Stimulated activated CD4-positive, alpha-beta T cell treated with anti-CD3 and anti-CD28 coated beads, Interleukin-15, amount 100 ng/mL, for 1 hour (primary cell): Measurements from ENCODE around the gene TTC39C.
"Not testable (repeated sequence)": the region's sequence is repeated elsewhere in the genome, so short reads cannot be mapped to it uniquely, and the experiment has no call there.

Experiments used
- DNase-seq, 2 donors: peaks; one replicate each; pipeline ENCODE4 v3.0.0-alpha.2; 2020; ENCODE audit warnings: low read depth in 1 of 2, low spot score in 1 of 2

Gene TTC39C

DNA sequence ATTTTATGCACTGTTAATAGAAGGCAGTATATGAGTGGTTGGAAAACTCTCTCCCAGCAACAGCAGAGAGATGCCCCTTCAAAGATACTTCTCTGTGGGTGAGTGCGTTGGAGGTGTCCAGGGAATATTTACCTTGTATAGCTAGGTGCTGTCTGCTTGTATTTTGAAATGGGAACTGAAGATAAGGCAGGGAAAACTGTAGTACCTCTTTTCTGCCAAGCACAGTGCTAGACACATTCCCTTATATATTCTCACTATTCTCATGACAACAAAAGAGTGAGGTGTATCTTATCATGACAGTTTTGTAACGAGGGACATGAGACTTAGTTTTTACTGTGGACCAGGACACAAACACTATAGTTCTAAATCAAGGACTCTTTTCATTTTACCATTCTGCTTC, 2.1 kb downstream of the TTC39C start:
- DNase-seq, result no peak

- DNase-seq, result no peak
Observed at GRCh38 chr18:24018299-24018886, 3.8 kb downstream of the TTC39C start.

DNA sequence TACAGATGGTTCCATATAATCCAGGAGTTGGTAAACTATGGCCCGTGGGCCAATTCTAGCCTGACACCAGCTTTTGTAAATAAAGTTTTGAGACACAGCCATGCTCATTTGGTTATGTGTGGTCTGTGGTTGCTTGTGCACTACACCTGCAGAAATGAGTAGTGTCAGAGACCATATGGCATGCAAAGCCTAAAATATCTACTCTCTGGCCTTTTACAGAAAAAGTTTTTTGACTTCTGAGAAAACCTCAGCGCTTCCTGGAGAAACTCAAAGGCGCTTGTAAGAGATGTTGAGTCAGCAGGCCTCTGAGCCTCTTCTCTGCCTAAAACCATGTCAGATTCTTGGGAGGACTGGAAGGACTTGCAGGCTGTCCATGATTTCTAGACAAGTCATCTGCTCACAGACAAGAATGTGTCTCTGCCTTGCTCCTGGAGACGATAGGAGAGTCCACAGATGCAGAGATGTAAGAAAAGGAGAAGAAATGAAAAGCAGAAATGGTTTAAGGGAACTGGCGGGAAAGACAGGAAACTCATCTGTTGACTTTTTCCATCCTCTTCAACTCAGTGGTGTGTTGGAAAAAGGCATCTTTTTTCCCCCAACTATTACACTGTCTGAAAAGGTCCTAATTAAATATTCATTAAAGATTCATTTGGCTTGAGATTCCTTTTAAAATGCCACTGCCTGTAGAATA, 5.2 kb downstream of the TTC39C start:
- peak in 1 of 2 donors; percentile 42 for DNase-seq

DNA sequence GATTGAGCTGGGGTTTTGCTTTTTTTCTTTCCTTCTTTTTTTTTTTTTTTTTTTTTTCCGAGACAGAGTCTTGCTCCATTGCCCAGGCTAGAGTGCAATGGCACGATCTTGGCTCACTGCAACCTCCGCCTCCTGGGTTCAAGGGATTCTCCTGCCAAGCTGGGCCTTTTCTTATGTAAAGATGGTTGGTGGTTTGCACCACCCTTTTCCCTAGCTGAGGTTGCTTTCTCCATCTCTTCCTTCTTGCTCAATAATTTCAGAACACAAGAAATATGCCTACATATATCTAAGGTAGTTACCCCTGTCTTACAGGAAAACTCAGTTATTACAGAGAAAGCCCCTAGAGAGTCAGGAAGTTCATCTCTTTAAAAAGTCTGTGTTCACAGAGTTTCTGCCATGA, 7.0 kb downstream of the TTC39C start:
- DNase-seq, result no peak

- DNase-seq, result no peak
Observed at GRCh38 chr18:24022161-24022560, 7.6 kb downstream of the TTC39C start.

GRCh38 chr18:24023185-24023814, 8.7 kb downstream of the TTC39C start:
- DNase-seq, result no peak

GRCh38 chr18:24024425-24024824, 9.9 kb downstream of the TTC39C start:
- DNase-seq, result no peak

DNA sequence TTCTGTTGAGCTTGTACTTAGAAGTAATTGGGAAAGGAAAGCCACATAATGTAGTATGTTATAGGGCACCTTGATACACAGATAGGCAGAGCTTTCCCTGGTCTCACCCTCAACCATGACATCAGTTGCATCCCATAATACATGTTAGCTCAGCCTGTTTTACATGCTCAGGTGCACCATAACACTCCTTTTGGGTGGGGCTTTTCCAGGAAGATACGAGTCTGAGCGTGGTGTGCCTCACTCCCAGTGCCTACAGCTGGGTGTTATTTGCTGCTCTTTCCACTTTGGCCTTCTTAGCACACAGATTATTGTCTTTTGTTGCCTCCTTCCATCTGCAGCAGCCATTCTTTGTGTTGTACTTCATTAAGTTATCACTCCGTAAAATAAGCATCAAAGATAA, 11.9 kb downstream of the TTC39C start:
- DNase-seq, result no peak

DNA sequence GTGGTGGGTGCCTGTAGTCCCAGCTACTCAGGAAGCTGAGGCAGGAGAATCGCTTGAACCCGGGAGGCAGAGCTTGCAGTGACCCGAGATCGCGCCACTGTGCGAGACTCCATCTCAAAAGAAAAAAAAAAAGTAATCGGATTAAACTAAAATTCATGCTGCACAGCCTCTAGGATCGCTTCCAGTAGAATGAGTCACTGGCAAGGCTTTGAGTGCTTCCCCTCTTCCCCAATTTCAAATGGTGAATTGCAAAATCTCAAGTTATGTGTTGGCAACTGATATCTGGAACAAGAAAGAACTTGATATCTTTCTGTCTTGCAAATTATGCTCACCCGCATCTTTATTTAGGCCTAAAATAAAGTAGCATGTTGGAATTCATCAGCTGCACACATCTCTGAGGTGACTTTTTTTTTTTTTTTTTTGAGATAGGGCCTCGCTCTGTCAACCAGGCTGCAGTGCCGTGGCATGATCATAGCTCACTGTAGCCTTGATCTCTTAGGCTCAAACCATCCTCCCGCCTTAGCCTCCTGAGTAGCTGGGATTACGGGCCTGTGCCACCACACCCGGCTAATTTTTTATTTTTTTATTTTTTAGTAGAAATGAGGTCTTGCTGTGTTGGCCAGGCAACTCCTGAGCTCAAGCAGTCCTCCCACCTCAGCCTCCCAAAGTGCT, 12.7 kb downstream of the TTC39C start:
- no peak for DNase-seq

- not testable (repeated sequence) for DNase-seq
Observed at GRCh38 chr18:24028946-24029345, 14.4 kb downstream of the TTC39C start.

DNA sequence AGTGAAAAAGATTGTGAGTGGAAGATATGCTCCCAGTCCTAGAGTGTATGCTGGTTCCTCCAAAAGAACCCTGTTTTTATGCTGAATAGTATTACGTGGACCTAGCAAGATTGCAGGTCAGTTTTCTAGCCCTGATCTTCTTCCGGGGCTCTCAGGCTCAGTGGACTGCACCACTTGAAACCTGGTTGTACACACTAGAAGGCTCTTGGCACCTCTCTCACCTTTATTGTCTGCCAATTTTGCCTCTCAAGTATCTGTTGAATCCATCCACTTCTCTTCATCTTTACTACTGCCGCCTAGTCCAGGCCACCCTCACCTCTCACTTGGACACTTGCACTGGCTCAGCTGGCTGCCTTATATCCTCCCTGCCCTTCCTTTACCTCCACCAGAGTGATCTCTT, 16.8 kb downstream of the TTC39C start:
- DNase-seq, result no peak

DNA sequence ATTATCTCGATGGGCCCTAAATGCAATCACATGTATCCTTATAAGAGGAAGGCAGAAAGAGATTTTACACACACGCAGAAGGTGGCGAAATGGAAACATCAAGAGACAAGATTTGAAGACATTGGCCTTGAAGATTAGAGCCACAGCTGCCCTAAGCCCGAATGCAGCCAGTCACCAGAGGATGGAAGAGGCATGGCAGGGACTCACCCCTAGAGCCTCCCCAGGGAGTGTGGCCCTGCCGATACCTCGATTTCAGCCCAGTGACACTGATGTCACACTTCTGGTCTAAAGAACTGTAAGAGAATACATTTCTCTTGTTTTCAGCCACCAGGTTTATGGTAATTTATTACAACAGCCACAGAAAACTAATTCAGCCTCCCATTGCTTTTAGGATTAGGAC, 17.4 kb downstream of the TTC39C start:
- DNase-seq, result no peak

GRCh38 chr18:24033641-24034412, 19.3 kb downstream of the TTC39C start:
- no peak for DNase-seq

GRCh38 chr18:24035316-24035715, 20.8 kb downstream of the TTC39C start:
- no peak for DNase-seq

- DNase-seq, result no peak
Observed at GRCh38 chr18:24039671-24040070, 25.1 kb downstream of the TTC39C start.

DNA sequence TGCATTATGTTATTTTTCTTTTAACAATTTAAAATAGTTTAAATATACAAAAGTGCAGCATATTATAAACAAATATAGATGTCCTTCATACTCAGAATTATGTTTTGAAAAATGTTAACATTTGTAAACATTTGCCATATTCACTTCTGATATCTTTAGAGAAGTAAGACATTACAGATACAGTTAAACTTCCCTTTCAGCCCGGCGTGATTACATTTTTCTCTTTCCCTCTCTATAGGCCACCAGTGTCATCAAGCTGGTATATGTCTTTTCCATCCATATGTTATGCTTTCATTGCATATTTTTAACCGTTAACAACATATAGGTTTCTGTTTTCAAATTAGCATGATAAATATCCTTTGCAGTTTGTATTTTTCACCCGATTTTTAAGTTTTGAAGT, 27.1 kb downstream of the TTC39C start:
- DNase-seq, result no peak

DNA sequence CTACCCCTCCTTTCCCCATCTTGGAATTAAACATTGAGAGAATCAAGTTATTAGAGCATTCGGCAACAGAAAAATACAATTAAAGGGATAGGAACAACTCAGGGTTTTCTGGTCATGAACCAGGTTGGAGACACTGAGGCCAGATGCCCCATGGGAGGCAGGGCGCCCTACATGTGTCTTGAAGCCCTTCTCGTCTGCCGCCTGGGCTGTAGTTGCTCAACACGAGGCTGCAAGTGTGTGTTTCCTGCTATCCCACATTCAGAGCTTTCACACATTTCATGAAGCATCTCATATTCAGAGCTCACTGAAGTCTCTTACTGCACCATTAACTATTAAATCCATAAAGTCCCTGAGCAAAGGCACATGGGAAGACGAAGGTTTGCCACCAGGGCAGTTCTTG, 28.8 kb downstream of the TTC39C start:
- DNase-seq, result no peak

GRCh38 chr18:24048261-24048660, 33.7 kb downstream of the TTC39C start:
- no peak for DNase-seq

DNA sequence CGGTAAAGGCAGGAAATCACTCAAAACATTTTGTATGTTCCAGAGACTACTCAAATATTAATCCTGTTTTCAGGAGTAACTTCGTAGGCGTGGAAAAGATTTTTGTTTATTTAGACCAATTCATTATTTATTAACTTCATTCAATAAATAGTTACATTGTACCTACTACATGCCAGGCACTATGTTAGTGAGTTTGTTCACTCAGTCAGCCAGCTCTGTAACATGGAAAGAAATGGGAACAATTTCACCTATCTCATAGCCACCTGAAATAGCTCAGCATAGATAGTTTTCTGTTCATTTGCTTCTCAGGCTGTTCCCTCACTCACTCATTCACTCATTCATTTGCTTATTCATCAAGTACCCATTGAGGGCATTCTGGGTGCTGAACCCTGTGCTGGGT, 34.6 kb downstream of the TTC39C start:
- DNase-seq, result no peak

DNA sequence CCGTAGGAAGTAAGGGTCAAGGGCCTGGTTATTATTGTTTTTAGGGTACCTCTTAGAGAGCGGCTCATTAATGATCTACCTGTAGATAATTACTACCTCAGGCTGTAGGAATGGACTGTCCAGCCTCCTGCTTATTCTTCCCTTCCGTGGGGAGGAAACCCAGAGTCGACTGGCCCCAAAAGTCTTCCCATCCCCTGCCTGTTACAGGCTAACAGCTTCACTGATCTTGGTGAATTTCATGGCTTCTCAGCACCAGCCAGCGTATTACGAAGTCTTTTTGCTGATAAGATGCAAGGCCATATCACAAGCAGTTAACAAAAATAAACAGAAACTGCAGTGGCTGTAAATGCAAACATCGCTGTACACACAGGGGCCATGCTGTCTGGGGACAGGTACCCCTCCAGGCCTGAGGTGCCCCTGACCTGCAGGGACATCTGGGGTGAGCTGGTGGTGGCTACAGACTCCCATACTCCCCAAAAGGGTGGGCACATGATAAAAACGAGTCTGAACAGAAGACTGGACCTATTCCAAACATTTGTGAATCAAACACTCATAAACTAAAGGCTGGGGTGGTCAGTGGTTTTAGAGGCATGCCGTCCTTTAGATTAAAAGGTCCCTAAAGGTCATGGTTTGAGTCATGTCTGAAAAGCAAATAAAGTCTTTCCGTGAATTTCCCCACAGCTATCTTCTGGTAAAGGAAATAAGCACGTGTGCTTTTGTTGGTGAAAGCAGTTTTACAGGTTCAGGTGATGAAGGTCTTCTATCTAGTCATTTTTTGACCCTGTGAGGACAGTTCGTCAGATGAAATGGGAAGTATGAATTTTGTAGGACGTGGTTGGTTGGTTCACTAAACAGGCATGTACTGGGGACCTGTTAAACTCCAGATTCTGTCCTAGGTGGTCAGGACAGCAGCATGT, 36.7 kb downstream of the TTC39C start:
- no peak for DNase-seq
